ENCODE measurements around the gene ADGRB3.

The ADGRB3 gene

GRCh38 chr6:69105288-69105687 is 470.2 kb downstream of the ADGRB3 start:
- TF ChIP-seq RAD21 (IDR thresholded peaks at IDR 0.05; ENCODE audit: low read depth): peak; percentile 44; the same call in 1 of the 2 replicates
- no peak for TF ChIP-seq TEAD4 (IDR thresholded peaks at IDR 0.05)

DNA sequence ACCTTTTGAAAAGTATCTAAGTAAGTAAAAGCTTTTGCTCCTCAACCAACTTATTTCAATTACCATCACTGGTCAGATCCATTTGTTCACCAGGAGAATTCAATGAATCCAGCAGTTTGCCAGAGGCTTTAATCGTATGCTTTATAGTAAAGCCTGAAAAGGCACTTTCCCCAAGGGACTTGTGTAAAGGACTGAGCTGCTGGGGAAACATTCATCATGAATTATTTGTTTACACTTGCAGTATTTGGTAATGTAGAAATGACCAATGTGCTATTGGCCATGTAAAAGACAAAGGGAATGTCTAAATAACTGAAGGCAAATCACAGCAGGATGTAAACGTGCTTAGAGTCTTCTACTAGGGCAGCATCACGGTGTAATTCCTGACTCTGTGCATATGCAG is 471.4 kb downstream of the ADGRB3 start:
- TF ChIP-seq YY1 (IDR thresholded peaks at IDR 0.05; ENCODE audit: low read depth): no peak
- TF ChIP-seq CEBPB (IDR thresholded peaks at IDR 0.05): no peak
- TF ChIP-seq TEAD4 (IDR thresholded peaks at IDR 0.05): no peak
- no peak for TF ChIP-seq TAF1 (IDR thresholded peaks at IDR 0.05; ENCODE audit: low read depth)
- TF ChIP-seq, protein P1, sequence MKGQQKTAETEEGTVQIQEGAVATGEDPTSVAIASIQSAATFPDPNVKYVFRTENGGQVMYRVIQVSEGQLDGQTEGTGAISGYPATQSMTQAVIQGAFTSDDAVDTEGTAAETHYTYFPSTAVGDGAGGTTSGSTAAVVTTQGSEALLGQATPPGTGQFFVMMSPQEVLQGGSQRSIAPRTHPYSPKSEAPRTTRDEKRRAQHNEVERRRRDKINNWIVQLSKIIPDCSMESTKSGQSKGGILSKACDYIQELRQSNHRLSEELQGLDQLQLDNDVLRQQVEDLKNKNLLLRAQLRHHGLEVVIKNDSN (IDR thresholded peaks at IDR 0.05): no peak
- no peak for TF ChIP-seq NFIC (IDR thresholded peaks at IDR 0.05)
- TF ChIP-seq EP300 (IDR thresholded peaks at IDR 0.05; ENCODE audit: borderline replicate concordance): no peak
- no peak for TF ChIP-seq CREB1 (IDR thresholded peaks at IDR 0.05; ENCODE audit: low read depth)
- no peak for TF ChIP-seq ZBTB7A (IDR thresholded peaks at IDR 0.05; ENCODE audit: low read depth)
- TF ChIP-seq REST (IDR thresholded peaks at IDR 0.05; ENCODE audit: low read depth): no peak
- no peak for TF ChIP-seq MAX (IDR thresholded peaks at IDR 0.05)
- TF ChIP-seq TCF12 (IDR thresholded peaks at IDR 0.05; ENCODE audit: low read depth): no peak

GRCh38 chr6:69111301-69111700 is 476.2 kb downstream of the ADGRB3 start:
- no peak for TF ChIP-seq TEAD4 (IDR thresholded peaks at IDR 0.05)
- TF ChIP-seq CEBPB (IDR thresholded peaks at IDR 0.05): no peak
- no peak for TF ChIP-seq TAF1 (IDR thresholded peaks at IDR 0.05; ENCODE audit: low read depth)
- TF ChIP-seq RAD21 (IDR thresholded peaks at IDR 0.05; ENCODE audit: low read depth): no peak
- TF ChIP-seq YY1 (IDR thresholded peaks at IDR 0.05; ENCODE audit: low read depth): no peak
- no peak for TF ChIP-seq NFIC (IDR thresholded peaks at IDR 0.05)
- TF ChIP-seq FOXM1 (IDR thresholded peaks at IDR 0.05; ENCODE audit: borderline replicate concordance, low read depth): no peak
- TF ChIP-seq REST (IDR thresholded peaks at IDR 0.05; ENCODE audit: low read depth): no peak
- TF ChIP-seq, protein P1 (IDR thresholded peaks at IDR 0.05): no peak
- no peak for TF ChIP-seq EGR1 (IDR thresholded peaks at IDR 0.05)
- no peak for TF ChIP-seq ZBTB7A (IDR thresholded peaks at IDR 0.05; ENCODE audit: low read depth)
- no peak for TF ChIP-seq EP300 (IDR thresholded peaks at IDR 0.05; ENCODE audit: borderline replicate concordance)
- TF ChIP-seq TCF12 (IDR thresholded peaks at IDR 0.05; ENCODE audit: low read depth): no peak
- no peak for TF ChIP-seq MAX (IDR thresholded peaks at IDR 0.05)
- no peak for TF ChIP-seq CREB1 (IDR thresholded peaks at IDR 0.05; ENCODE audit: low read depth)

GRCh38 chr6:69116658-69117057 is 481.6 kb downstream of the ADGRB3 start:
- TF ChIP-seq EP300 (IDR thresholded peaks at IDR 0.05; ENCODE audit: borderline replicate concordance): no peak
- no peak for TF ChIP-seq NFIC (IDR thresholded peaks at IDR 0.05)
- TF ChIP-seq REST (IDR thresholded peaks at IDR 0.05; ENCODE audit: low read depth): no peak
- TF ChIP-seq CREB1 (IDR thresholded peaks at IDR 0.05; ENCODE audit: low read depth): no peak
- TF ChIP-seq RAD21 (IDR thresholded peaks at IDR 0.05; ENCODE audit: low read depth): no peak
- TF ChIP-seq FOXM1 (IDR thresholded peaks at IDR 0.05; ENCODE audit: borderline replicate concordance, low read depth): no peak
- no peak for TF ChIP-seq TAF1 (IDR thresholded peaks at IDR 0.05; ENCODE audit: low read depth)

GRCh38 chr6:69122407-69122773 is 487.3 kb downstream of the ADGRB3 start:
- TF ChIP-seq FOXM1 (IDR thresholded peaks at IDR 0.05; ENCODE audit: borderline replicate concordance, low read depth) (no peak), MAX (IDR thresholded peaks at IDR 0.05) (no peak), EGR1 (IDR thresholded peaks at IDR 0.05) (no peak), TAF1 (IDR thresholded peaks at IDR 0.05; ENCODE audit: low read depth) (no peak), CREB1 (IDR thresholded peaks at IDR 0.05; ENCODE audit: low read depth) (no peak), REST (IDR thresholded peaks at IDR 0.05; ENCODE audit: low read depth) (no peak), RAD21 (IDR thresholded peaks at IDR 0.05; ENCODE audit: low read depth) (no peak), YY1 (IDR thresholded peaks at IDR 0.05; ENCODE audit: low read depth) (no peak), TCF12 (IDR thresholded peaks at IDR 0.05; ENCODE audit: low read depth) (no peak)

All from Ishikawa (cell line).